K562 (cell line): ENCODE results near the gene C4A. TPM values are rescaled to one million over a fixed set of nuclear protein-coding genes. Genes with fewer than 3 reads are reported as not detected.

ENCODE experiments used
- ARID2 ChIP-seq: fragments of 450-650 bp; IDR thresholded peaks from 2 replicates; pipeline ENCODE4 v1.6.1; 2017; ENCODE audit warnings: antibody characterized with exemption, mild to moderate bottlenecking
- E2F4 ChIP-seq: sonication (generic); formaldehyde crosslinking; IDR thresholded peaks from 2 replicates; pipeline ENCODE4 v1.8.0; 2022; ENCODE audit warnings: mild to moderate bottlenecking, low read depth, missing genetic modification reagents
- NFXL1 ChIP-seq: fragments of 450-650 bp; formaldehyde crosslinking; IDR thresholded peaks from 2 replicates; pipeline ENCODE4 v1.4.0; 2021; ENCODE audit warnings: mild to moderate bottlenecking
- PHF21A ChIP-seq: fragments of 450-650 bp; IDR thresholded peaks from 2 replicates; pipeline ENCODE4 v1.6.1; 2017; ENCODE audit warnings: low read depth, borderline replicate concordance
- SAFB ChIP-seq: fragments of 200-400 bp; formaldehyde crosslinking; IDR thresholded peaks from 2 replicates; pipeline ENCODE4 v1.6.1; 2017; ENCODE audit warnings: low read depth, low read length, borderline replicate concordance
- SRF ChIP-seq, 2 experiments: fragments of 250-450, 450-650 bp in 1 of 2; sonication (Bioruptor Pico) in 1 of 2; sonication (generic) in 1 of 2; formaldehyde crosslinking; IDR thresholded peaks; 2 replicates each; pipeline versions ENCODE4 v1.5.0 to v1.5.1; 2020 to 2022; ENCODE audit warnings: mild to moderate bottlenecking in 1 of 2, missing genetic modification reagents in 1 of 2
- TCF3 ChIP-seq: sonication (generic); formaldehyde crosslinking; IDR thresholded peaks from 2 replicates; pipeline ENCODE4 v1.4.0; 2020; ENCODE audit warnings: mild to moderate bottlenecking, missing genetic modification reagents
- ZNF407 ChIP-seq: fragments of 450-650 bp; IDR thresholded peaks from 2 replicates; pipeline ENCODE4 v1.6.1; 2016; ENCODE audit warnings: low read depth
- polyA plus RNA-seq, 8 experiments: library from polyadenylated mRNA; depleted of rRNA in 4 of 8; stranded (reverse) in 5 of 8; unstranded in 3 of 8; fragments of >200 nt; fragmentation: Nextera tagmentation in 2 of 8; fragmentation: Illumina TruSeq in 1 of 8; extraction: Ambion mirVana in 2 of 8; extraction: Trizol in 1 of 8; gene quantifications; 2 replicates each; pipeline versions ENCODE4 v1.2.1 to v1.2.3, GENCODE V29; 2011 to 2014; ENCODE audit warnings: inconsistent platforms in 1 of 8, missing spikeins in 1 of 8
- total RNA-seq, 7 experiments: library from RNA; depleted of rRNA in 6 of 7; stranded (reverse); fragments of >200 nt in 6 of 7; fragmentation: Illumina TruSeq in 2 of 7; extraction: Trizol in 2 of 7; gene quantifications; 2 replicates each; pipeline versions ENCODE4 v1.2.1 to v1.2.3, GENCODE V29; 2011 to 2021; ENCODE audit warnings: low replicate concordance in 1 of 7

The C4A gene
- total and polyA plus RNA-seq, 9 of the 15 experiments (the other 6 are each of a cell fraction or from before 2014, with no cell fraction given), result 0.27 to 7.6 (median 5.0) TPM

- TF ChIP-seq ARID2 (no peak), SRF (CRISPR knock-in tag; IDR thresholded peaks at IDR 0.05) (peak; percentile 74 to 78; a peak in 3 of 4 replicates), ZNF407 (no peak), NFXL1 (CRISPR knock-in tag) (0 out of 2 replicates have a peak, but pooled peaks have one; percentile 62), PHF21A (no peak), SAFB (no peak), E2F4 (CRISPR knock-in tag) (no peak), TCF3 (CRISPR knock-in tag) (peak; percentile 33; the same call in 1 of the 2 replicates)
Measured at GRCh38 chr6:31958741-31959739, 22.8 kb upstream of the C4A start, which contains the start of the genes NELFE and SKIC2 (continued).
